ENCODE results near the gene ERMP1.

Gene ERMP1

DNA sequence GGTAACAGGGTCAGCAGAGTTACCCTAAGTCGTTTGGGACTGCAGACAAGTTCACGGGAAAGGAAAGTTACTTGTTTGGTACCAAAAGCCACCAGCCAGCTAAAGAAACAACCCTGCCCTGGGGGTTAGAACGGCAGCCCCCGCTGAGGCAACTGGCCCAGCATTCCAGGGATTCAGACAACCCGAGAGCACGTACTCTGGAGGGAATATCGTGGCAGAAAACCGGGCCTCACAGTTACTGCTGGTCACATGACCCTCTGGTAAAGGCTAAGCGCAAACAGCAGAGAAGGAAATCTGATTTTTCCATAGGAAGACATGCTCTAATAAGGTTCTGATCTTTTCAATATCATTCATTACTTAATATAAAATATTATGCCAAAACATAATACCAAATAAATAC lies 35.3 kb upstream of the ERMP1 start:
- no peak overlapping the region for H3K4me3 ChIP-seq (ENCODE audit: control insufficient read depth, low read depth, low read length)
- DNase-seq (ENCODE audit: low read depth), result no peak
- TF ChIP-seq, protein P1, sequence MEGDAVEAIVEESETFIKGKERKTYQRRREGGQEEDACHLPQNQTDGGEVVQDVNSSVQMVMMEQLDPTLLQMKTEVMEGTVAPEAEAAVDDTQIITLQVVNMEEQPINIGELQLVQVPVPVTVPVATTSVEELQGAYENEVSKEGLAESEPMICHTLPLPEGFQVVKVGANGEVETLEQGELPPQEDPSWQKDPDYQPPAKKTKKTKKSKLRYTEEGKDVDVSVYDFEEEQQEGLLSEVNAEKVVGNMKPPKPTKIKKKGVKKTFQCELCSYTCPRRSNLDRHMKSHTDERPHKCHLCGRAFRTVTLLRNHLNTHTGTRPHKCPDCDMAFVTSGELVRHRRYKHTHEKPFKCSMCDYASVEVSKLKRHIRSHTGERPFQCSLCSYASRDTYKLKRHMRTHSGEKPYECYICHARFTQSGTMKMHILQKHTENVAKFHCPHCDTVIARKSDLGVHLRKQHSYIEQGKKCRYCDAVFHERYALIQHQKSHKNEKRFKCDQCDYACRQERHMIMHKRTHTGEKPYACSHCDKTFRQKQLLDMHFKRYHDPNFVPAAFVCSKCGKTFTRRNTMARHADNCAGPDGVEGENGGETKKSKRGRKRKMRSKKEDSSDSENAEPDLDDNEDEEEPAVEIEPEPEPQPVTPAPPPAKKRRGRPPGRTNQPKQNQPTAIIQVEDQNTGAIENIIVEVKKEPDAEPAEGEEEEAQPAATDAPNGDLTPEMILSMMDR (IDR thresholded peaks at IDR 0.05; ENCODE audit: control insufficient read depth, insufficient read depth, low read depth, low read length, missing control alignments), result no peak

DNA sequence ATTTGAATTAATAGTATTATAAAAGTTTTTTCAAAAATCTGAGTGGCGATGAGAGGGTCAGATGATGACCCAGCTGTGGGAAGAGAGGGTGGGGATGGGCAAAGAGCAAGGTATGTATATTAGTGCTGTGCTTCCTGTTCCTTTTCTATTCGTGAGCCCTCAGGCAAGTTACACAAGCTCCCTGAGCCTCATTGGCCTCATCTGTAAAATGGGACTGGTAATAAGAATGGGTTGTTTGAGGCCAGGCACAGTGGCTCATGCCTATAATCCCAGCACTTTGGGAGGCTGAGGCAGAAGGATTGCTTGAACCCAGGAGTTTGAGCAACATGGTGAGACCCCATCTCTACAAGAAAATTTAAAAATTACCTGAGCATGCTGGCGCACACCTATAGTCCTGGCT lies 33.8 kb upstream of the ERMP1 start:
- TF ChIP-seq, protein P1 (IDR thresholded peaks at IDR 0.05; ENCODE audit: control insufficient read depth, insufficient read depth, low read depth, low read length, missing control alignments), result no peak
- no peak for DNase-seq (ENCODE audit: low read depth)
- H3K4me3 ChIP-seq (ENCODE audit: control insufficient read depth, low read depth, low read length), result no peak overlapping the region

DNA sequence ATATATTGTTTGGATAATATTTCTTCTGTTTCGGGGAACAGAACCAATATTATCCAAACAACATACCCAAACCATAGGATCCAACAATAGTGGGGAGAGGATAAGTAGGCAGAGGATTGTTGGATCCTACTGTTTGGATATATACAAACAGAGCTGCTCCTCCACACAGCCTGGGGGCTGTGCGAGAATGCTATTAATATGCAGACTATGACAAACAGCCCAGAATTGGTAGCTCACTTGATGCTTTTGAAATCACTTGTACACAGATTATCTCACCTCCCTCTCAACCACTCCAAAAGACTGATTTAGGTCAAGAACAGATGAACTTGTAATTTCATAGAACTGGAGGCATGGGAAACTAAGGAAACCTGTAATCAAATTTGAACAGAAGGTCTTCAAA lies 33.4 kb upstream of the ERMP1 start:
- no peak for DNase-seq (ENCODE audit: low read depth)
- H3K4me3 ChIP-seq (ENCODE audit: control insufficient read depth, low read depth, low read length), result no peak overlapping the region
- TF ChIP-seq, protein P1 (IDR thresholded peaks at IDR 0.05; ENCODE audit: control insufficient read depth, insufficient read depth, low read depth, low read length, missing control alignments), result no peak

DNA sequence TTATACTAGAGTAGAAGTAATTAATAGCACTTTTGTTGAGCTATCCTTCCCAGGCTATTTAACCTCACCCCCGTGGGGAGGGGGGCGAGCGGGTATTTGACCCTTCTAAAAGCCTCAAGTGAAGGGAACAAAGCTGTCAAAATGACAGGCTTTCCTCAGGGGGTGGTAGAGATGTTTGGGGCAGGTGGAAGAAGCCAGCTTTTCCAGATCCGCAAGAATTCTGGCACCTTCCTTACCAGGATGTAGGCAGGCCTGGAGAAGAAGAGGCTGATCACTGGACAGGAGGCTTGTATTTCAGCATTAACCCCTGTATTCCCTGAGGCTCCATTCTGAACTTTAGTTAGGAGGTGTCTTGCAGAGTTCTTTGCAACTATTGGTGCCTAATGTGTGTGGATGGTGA lies 31.5 kb upstream of the ERMP1 start:
- no peak overlapping the region for H3K4me3 ChIP-seq (ENCODE audit: control insufficient read depth, low read depth, low read length)

DNA sequence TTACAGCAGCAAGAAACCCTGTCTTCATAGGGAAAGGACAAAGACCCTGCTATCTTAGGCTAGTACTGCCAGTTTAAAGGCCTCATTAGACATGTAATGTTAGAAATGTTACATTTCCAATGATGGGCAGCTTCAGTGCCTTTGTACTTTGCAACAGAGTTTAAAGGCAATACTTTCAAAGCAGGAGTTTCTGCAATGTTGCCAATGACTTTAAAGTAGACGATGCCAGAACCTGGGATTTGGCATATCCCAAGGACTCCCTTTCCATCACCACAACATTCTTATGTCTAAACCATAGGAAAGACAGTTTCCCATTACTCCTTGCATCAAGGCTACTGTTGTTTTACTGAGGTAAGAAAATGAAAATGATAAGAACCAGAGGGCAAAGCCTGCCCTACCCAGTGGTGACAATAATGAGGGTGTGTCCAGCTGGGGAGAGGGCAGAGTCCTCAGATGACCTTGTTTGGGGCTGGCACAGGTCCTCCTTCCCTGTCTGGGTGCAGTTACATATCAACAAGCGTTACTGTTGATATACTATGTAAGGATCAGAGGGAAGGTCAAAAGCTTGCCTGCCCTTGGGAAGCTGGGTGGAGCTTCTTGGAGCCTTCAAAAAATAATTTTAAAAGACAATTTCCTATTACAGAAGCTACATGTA lies 30.3 kb upstream of the ERMP1 start:
- TF ChIP-seq, protein P1 (IDR thresholded peaks at IDR 0.05; ENCODE audit: control insufficient read depth, insufficient read depth, low read depth, low read length, missing control alignments), result no peak
- no peak overlapping the region for H3K4me3 ChIP-seq (ENCODE audit: control insufficient read depth, low read depth, low read length)
- no peak for DNase-seq (ENCODE audit: low read depth)

More for the DNA sequence above, 31.5 kb upstream of the ERMP1 start:
- TF ChIP-seq, protein P1 (IDR thresholded peaks at IDR 0.05; ENCODE audit: control insufficient read depth, insufficient read depth, low read depth, low read length, missing control alignments), result no peak
- DNase-seq (ENCODE audit: low read depth), result no peak

DNA sequence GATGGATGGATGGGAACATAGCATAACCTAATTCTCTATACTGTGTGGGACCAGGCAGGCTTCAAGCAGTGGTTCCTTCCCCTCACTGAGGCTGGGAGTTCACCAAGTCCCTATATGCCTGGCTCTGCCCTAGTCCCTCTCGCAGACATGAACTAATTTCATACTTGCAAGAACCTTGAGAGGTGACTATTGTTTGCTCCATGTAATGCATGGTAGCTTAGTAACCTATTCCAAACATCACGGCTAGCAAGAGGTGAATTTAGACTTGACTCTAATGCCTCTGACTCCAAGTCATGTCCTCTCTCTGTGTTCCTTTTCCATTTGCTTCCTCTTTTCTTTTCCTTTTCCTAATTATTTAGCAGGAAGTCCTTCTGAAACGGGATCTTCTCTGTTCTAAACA lies 25.9 kb upstream of the ERMP1 start:
- TF ChIP-seq, protein P1 (IDR thresholded peaks at IDR 0.05; ENCODE audit: control insufficient read depth, insufficient read depth, low read depth, low read length, missing control alignments), result no peak
- no peak overlapping the region for H3K4me3 ChIP-seq (ENCODE audit: control insufficient read depth, low read depth, low read length)
- no peak for DNase-seq (ENCODE audit: low read depth)

Measured in AG09309 (cell line).